ENCODE results near the gene BIRC2.
A peak's percentile ranks its signal among the peaks of the same experiment; 100 is the strongest.

BIRC2 gene

GRCh38 chr11:102375720-102376399 is 28.8 kb downstream of the BIRC2 start:
- DNase-seq (ENCODE audit: low read depth in 2 of 2), result no peak

GRCh38 chr11:102377891-102378290 is 30.9 kb downstream of the BIRC2 start:
- no peak for DNase-seq (ENCODE audit: low read depth in 2 of 2)

GRCh38 chr11:102378818-102379217 is 31.8 kb downstream of the BIRC2 start:
- no peak for DNase-seq (ENCODE audit: low read depth in 2 of 2)

GRCh38 chr11:102382384-102382783 is 35.4 kb downstream of the BIRC2 start:
- DNase-seq (ENCODE audit: low read depth in 2 of 2), result no peak

DNA sequence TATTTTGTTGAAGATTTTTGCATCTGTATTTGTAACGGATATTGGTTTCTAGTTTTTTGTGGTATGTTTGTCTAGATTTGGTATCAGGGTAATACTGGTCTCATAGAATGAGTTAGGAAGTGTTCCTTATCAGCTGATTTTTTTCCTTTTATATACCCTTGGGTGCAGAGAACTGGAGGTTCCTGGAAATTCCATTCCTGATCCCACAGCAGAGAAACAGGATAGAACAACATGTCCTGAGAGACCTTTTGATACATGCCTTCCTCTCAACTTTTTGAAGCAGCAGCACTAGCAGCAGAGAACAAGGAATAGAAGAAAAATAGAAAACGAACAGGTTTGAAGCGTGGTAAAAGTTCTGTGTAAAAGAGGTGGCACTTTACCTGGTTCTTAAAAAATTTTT is 36.8 kb downstream of the BIRC2 start:
- no peak for DNase-seq (ENCODE audit: low read depth in 2 of 2)

DNA sequence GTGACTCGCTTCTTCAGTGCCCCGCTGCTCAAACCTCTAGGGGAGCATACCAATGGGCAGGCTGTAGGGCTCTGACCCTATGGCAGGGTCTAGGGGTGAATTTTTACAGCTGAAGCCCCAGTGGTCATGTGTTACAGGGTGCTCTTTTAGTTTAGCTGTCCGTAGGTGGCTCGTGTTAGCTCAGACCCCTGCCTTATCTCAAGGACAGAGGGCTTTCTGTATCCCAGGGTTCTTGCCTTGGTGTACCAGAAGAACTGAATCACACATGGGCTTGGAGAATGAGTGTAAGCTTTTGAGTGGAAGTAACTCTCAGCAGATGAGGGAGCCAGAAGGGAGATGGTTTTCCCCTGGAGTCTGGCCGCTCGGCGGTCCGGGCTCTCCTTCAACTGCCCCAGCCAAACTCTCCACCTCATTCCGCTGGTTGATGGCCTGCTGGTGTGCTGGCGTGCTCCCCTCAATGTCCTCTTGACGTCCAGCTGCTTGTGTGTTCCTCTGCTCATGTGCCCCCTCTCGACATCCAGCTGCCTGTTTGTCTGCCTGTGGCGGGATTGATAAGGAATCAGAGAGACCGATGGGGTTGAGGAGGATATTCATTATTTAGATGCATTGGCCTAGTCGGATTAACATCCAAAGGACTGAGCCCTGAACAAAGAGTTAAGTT is 37.5 kb downstream of the BIRC2 start:
- DNase-seq (ENCODE audit: low read depth in 2 of 2), result no peak

GRCh38 chr11:102385085-102386007 is 38.3 kb downstream of the BIRC2 start:
- DNase-seq (ENCODE audit: low read depth in 2 of 2), result no peak

DNA sequence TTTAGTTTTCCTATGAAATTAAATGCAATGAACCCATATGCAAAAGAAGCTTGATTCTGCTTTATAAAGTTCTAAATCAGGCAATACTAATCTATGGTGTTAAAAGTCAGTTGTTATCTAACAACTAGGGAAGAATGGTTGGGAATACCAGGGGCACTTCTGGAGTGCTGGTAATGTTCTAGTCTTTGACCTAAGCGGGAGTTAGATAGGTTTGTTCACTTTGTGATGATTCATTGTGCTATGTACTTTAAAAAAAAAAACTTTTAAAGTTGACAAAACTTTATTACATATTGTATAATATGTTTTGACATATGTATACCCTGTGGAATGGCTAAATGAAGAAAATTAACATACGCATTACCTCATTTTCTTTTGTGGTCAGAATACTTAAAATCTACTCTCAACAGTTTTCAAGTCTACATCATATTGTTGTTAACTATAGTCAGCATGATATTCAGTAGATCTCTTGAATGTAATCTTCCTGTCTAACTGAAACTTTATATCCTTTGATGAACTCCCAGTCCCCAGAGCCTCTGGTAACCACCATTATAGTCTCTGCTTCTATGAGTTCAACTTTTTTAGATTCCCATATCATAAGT is 39.2 kb downstream of the BIRC2 start:
- no peak for DNase-seq (ENCODE audit: low read depth in 2 of 2)

DNA sequence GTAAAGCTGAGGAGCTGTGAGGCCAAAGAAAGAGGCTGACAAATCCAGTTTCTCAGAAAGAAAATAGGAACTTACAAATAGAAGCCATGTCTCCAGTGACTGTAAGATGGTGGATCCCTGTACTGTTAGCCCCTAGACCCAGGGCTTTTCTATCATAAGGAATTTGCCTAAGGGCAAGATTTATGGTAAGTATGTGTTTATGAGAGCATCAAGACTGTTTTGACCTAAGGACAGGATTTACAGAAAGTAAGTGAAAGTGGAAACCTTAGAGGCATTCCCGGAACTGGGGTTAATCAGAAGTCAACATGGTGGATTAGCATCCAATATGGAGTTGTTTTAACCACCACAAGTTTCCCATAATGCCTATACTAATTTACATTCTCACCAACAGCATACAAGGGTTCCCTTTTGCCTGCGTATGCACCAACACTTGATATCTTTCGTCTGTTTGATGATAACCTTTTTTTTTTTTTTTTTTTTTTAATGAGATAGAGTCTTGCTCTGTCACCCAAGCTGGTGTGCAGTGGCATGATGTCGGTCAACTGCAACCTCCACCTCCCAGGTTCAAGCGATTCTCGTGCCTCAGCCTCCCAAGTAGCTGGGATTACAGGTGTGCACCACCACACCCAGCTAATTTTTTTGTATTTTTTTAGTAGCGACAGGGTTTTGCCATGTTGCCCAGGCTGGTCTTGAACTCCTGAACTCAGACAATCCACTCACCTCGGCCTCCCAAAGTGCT is 40.2 kb downstream of the BIRC2 start:
- no peak for DNase-seq (ENCODE audit: low read depth in 2 of 2)

- no peak for DNase-seq (ENCODE audit: low read depth in 2 of 2)
Observed at GRCh38 chr11:102389253-102389652, 42.2 kb downstream of the BIRC2 start.

DNA sequence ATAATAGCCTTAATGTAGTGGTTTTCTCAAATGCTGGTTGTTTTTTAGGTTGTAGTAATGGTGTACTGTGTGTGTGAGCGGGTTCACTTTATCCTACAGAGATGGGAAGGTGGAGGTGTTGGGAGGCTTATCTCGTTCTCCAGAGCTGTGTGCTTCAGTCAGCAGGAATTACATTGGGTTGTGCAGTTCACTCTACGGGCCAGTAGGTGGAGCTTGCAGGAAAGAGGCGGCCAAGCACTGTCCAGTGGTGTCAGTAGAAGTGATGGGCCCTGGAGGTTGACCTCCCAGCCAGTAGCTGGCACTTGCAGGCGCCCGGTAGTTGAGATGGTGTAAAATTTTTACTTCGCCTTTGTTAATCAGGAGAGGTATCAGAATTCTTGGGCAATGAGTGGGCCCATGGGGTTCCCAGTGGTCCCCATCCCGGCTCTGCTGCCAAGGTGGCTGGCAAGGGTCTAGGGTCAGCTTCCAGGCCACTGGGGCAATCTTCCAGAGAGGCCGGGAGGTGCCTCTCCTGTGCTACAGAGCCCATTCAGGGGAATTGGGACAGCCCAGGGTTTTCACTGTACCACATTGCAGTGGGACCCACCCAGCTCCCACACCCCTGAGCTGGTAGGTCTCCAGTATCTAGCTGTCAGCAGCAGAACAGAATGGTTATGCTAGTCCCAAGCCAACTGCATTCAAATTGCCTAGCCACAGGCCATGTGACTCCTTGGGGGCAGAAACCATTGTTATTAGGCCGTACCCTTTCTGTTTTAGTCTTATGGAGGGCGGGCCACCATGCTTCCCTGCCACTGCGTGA is 43.9 kb downstream of the BIRC2 start:
- DNase-seq (ENCODE audit: low read depth in 2 of 2), result peak; percentile 28 to 29

- DNase-seq (ENCODE audit: low read depth in 2 of 2), result no peak
Observed at GRCh38 chr11:102391549-102392237, 44.7 kb downstream of the BIRC2 start.

DNA sequence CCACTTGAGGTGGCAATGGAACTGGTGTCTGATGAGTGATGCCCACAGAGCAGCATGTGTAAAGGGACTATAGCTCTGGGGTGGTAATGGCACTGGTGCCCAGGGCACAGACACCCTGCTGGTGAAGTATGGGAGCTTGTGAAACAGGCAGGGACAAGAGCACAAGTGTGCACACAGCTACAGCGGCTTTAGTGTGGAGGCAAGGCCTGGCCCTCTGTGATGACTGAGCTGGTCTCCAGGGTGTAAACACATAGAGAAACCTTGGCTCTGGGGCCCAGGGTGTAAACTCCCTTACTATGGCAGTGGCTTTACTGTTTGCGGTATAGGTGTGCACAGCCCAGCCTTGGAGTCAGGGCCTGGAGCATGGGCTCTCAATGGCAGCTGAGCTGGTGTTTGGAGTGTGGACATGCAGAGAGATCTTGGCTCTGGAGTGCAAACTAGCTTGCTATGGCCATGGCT is 46.3 kb downstream of the BIRC2 start:
- no peak for DNase-seq (ENCODE audit: low read depth in 2 of 2)

GRCh38 chr11:102395720-102396393 is 48.8 kb downstream of the BIRC2 start:
- DNase-seq (ENCODE audit: low read depth in 2 of 2), result no peak

DNA sequence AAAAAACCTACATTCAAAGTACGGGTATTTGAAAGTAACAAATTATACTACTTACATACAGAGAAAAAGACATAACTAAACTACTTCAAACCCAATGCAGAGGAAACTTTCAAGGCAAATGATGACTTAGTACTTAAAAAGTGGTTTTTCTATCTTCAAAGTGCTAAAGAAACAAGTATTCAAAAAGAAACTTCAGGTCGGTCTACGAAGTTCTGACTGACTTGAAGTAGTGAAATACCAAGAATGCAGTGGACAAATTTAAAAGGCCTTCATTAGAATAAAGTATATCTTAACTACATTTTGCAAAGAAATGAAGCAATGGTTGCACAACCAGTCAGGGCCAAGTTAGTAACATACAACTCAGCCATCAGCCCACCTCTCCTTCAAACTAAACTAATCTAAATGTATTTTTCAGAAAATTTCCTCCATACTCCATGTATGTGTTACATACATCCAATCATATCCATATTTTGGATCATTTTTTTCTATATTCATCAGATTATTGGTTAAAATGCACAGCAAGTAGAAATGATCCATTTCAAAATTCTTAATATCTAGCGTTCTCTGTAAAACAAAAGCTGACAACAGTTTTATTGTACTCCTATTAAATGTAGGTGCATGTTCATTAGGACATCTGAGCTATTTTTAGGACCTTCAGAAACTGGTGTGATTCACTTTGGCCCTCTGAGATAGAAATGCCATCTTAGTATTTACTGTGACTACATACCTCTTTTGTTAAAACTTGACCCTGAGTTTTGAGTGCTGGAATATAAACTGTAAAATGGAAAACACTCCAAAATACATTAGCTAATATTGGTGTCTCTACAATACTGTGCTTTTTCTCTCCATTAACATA is 49.9 kb downstream of the BIRC2 start:
- no peak for DNase-seq (ENCODE audit: low read depth in 2 of 2)

DNA sequence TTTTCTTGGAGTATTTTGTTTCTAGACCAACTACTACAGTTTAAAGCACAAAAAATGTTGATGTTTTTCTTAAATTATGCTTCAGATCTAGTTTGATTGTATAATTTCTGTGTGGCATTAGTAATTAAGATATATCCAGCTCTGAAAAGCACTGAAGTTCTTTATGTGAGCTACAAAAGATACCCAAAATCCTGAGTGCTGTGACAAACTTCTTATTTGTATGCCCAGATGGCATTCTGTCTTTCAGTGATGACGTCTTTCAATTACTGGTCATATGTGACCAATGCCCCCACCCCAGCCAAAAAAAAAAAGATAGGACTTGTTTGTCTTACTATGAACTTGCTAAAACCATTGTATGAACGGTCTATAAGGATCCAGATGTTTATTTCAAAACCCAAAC is 51.3 kb downstream of the BIRC2 start:
- DNase-seq (ENCODE audit: low read depth in 2 of 2), result no peak

DNA sequence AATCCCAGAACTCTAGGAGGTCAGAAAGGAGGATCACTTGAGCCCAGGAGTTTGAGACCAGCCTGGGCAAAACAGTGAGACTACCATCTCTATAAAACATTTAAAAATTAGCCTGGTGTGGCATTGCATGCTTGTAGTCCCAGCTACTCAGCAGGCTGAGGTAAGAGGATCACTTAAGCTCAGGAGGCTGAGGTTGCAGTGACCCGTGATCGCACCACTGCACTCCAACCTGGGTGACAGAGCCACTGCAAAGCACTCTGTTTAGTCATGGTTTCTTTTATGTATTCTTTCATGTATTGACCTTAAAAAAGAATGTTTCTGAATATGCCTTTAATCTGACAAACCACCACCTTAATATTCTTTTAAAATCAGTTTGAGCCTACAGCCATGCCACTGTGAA is 52.2 kb downstream of the BIRC2 start:
- no peak for DNase-seq (ENCODE audit: low read depth in 2 of 2)

DNA sequence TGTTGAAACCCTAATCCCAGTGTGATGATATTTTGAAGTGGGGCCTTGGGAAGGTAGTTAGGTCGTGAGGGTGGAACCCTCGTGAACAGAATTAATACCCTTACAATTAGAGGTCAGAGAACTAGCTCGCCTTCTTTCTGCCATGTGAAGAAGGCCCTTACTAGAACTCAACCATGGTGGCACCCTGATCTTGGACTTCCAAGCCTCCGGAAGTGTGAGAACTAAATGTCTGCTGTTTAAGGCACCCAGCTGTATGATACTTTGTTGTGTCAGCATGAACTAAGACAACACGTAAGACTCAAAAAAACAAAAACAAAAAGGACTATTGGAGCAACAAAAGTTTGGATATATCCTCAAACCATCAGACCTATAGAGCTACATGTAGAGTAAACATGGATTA is 53.6 kb downstream of the BIRC2 start:
- DNase-seq (ENCODE audit: low read depth in 2 of 2), result no peak
